ENCODE data around the gene CFB. TPM values are rescaled to one million over a fixed set of nuclear protein-coding genes. Genes with fewer than 3 reads are reported as not detected.
A peak's percentile ranks its signal among the peaks of the same experiment; 100 is the strongest.

The CFB gene
- polyA plus RNA-seq, 1 of the 3 experiments (the other 2 are of a cell fraction) = 42.1 TPM

GRCh38 chr6:31958741-31959739 lies 13.1 kb downstream of the CFB start, which contains the start of the genes NELFE and SKIC2:
NELFE (minus strand) TSS chr6:31958971; CDS start chr6:31958446, 525 bp downstream.
SKIC2 (plus strand) TSS chr6:31959175; CDS start chr6:31959193, 18 bp downstream.
- peaks cover 0 to 17% of the 10 kb centered on the region in 2 experiments; a peak in 2 of 4 replicates for H3K4me1 ChIP-seq (ENCODE audit: control insufficient read depth in 1 of 2, insufficient read depth in 2 of 2, low read depth in 1 of 2, low read length in 1 of 2)
- no peaks in the 10 kb centered on the region for H3K9me3 ChIP-seq
- H3F3A ChIP-seq (replicated peaks; ENCODE audit: insufficient read depth) = peaks cover 11% of the 10 kb centered on the region
- H3K36me3 ChIP-seq (replicated peaks in 1 of 2; ENCODE audit: control insufficient read depth in 1 of 2, insufficient read depth in 2 of 2, low read length in 1 of 2) = peaks cover 42 to 64% of the 10 kb centered on the region in 2 experiments
- H3K27ac ChIP-seq (ENCODE audit: low read depth in 2 of 2, low read length in 1 of 2) = peak within 1 kb of the TSS; percentile 70 to 84
- H2AFZ ChIP-seq (ENCODE audit: low read depth) = peak within 1 kb of the TSS; percentile 91
- peak within 1 kb of the TSS; percentile 98 for H3K4me2 ChIP-seq
- H3K4me3 ChIP-seq (ENCODE audit: low read depth in 2 of 2, low read length in 1 of 2) = peak within 1 kb of the TSS; percentile 100
- peaks cover 43% of the 10 kb centered on the region for H3K79me2 ChIP-seq (ENCODE audit: insufficient read depth)
- H3K9ac ChIP-seq = peak within 1 kb of the TSS; percentile 97
- H4K20me1 ChIP-seq (ENCODE audit: insufficient read depth) = no peaks in the 10 kb centered on the region
- WGBS (ENCODE audit: low lambda C conversion rate) = under 1% methylated on average over 27 of the region's 59 CpGs
- ChIA-PET POLR2A (interaction anchor here (2.3 to 3.0 kb wide), 2 partner anchors 10 to 13 kb away, joined by 14 to 20 read pairs; partner anchors contain the start of gene DXO), CTCF (interaction anchor here (0.8 to 2.6 kb wide), 6 partner anchors 8 to 229 kb away, joined by 3 to 19 read pairs (median 4); partner anchors contain the start of genes DXO and FKBPL)
- DNase-seq = peak; percentile 99
- H3K9me2 ChIP-seq = no peaks in the 10 kb centered on the region
- H3K27me3 ChIP-seq (ENCODE audit: insufficient read depth) = no peaks in the 10 kb centered on the region
- peak; percentile 51 for TF ChIP-seq PBX3 (IDR thresholded peaks at IDR 0.05)
- no peak for TF ChIP-seq JUND (IDR thresholded peaks at IDR 0.05)
- no peak for TF ChIP-seq EZH2phosphoT487 (IDR thresholded peaks at IDR 0.05; ENCODE audit: borderline replicate concordance, low read depth)
- TF ChIP-seq IRF3 (IDR thresholded peaks at IDR 0.05; ENCODE audit: low read depth, low read length) = no peak
- TF ChIP-seq NFIC (IDR thresholded peaks at IDR 0.05; ENCODE audit: borderline replicate concordance) = no peak
- no peak for TF ChIP-seq FOXJ3 (CRISPR knock-in tag; IDR thresholded peaks at IDR 0.05)
- TF ChIP-seq FOSL2 (IDR thresholded peaks at IDR 0.05; ENCODE audit: borderline replicate concordance, low read depth) = no peak
- TF ChIP-seq RAD21 (IDR thresholded peaks at IDR 0.05; ENCODE audit: low read length) = no peak
- TF ChIP-seq MXI1 (IDR thresholded peaks at IDR 0.05; ENCODE audit: low read depth, low read length) = peak; percentile 87
- TF ChIP-seq SIN3A (IDR thresholded peaks at IDR 0.05; ENCODE audit: borderline replicate concordance, low read depth, low read length) = peak; percentile 79
- TF ChIP-seq FOXM1 (IDR thresholded peaks at IDR 0.05; ENCODE audit: low read depth) = no peak
- TF ChIP-seq RXRA (IDR thresholded peaks at IDR 0.05; ENCODE audit: borderline replicate concordance, low read depth) = no peak
- no peak for TF ChIP-seq MEF2A (IDR thresholded peaks at IDR 0.05; ENCODE audit: borderline replicate concordance, low read depth)
- TF ChIP-seq REST (IDR thresholded peaks at IDR 0.05; ENCODE audit: low read depth, low read length) = 0 out of 2 replicates have a peak, but pooled peaks have one; percentile 43
- no peak for TF ChIP-seq RFX5 (IDR thresholded peaks at IDR 0.05; ENCODE audit: low read length)
- peak; percentile 40; the same call in 1 of the 2 replicates for TF ChIP-seq RCOR1 (IDR thresholded peaks at IDR 0.05; ENCODE audit: low read length)
- no peak for TF ChIP-seq USF2 (IDR thresholded peaks at IDR 0.05; ENCODE audit: borderline replicate concordance, low read depth, low read length)
- TF ChIP-seq TCF12 (IDR thresholded peaks at IDR 0.05) = 0 out of 2 replicates have a peak, but pooled peaks have one; percentile 47
- TF ChIP-seq SMC3 (IDR thresholded peaks at IDR 0.05; ENCODE audit: low read depth, low read length) = no peak
- no peak for TF ChIP-seq USF1 (IDR thresholded peaks at IDR 0.05; ENCODE audit: borderline replicate concordance, low read depth)
- TF ChIP-seq CTCF (IDR thresholded peaks at IDR 0.05) = no peak
- TF ChIP-seq ELF1 (IDR thresholded peaks at IDR 0.05) = peak; percentile 100
